Measurements from ENCODE around the gene ARAP1. TPM values are rescaled to one million over a fixed set of nuclear protein-coding genes. Genes with fewer than 3 reads are reported as not detected.

The ARAP1 gene
- total and polyA plus RNA-seq, 8 donors, result 21.5 to 73.5 (median 37.9) TPM

GRCh38 chr11:72710278-72710677 lies 41.9 kb downstream of the ARAP1 start:
- no peak for FAIRE-seq

GRCh38 chr11:72709478-72710238 lies 42.5 kb downstream of the ARAP1 start:
- Histone ChIP-seq H3K27ac (no peak overlapping the region), H3K27me3 (no peaks in the 10 kb centered on the region), H3K4me3 (no peak overlapping the region), H3K36me3 (peaks cover 0 to 60% (median 5%) of the 10 kb centered on the region in 3 donors), H3K4me1 (no peaks in the 10 kb centered on the region), H3K9me3 (no peaks in the 10 kb centered on the region)
- no peak for FAIRE-seq
- WGBS, 2 donors, result 97% methylated on average over 20 of the region's 20 CpGs
- no peak for TF ChIP-seq CTCF (IDR thresholded peaks at IDR 0.05)
- ATAC-seq, result no peak
- intact Hi-C loops (cut with DNase I), result no loop called here
- DNase-seq, result peak in 1 of 6 donors; percentile 58

More at GRCh38 chr11:72710278-72710677, 41.9 kb downstream of the ARAP1 start:
- Histone ChIP-seq H3K9me3 (no peaks in the 10 kb centered on the region), H3K4me1 (no peaks in the 10 kb centered on the region), H3K36me3 (peaks cover 0 to 54% (median 5%) of the 10 kb centered on the region in 3 donors), H3K27ac (no peak overlapping the region), H3K27me3 (no peaks in the 10 kb centered on the region), H3K4me3 (no peak overlapping the region)
- intact Hi-C loops (cut with DNase I), result no loop called here
- DNase-seq (peak in 1 of 6 donors; percentile 52), ATAC-seq (no peak)
- TF ChIP-seq CTCF (IDR thresholded peaks at IDR 0.05), result no peak
- 93 to 94% methylated on average over 8 to 11 of the region's 11 CpGs for WGBS, 2 donors

- DNase-seq (no peak), ATAC-seq (no peak), FAIRE-seq (no peak)
- intact Hi-C loops (cut with DNase I), result no loop called here
- no peaks in the 10 kb centered on the region for H3K27me3 ChIP-seq
- H3K27ac ChIP-seq, result no peak overlapping the region
- TF ChIP-seq CTCF (IDR thresholded peaks at IDR 0.05), result no peak
- H3K4me3 ChIP-seq, result no peak overlapping the region
- peaks cover 0 to 70% (median 5%) of the 10 kb centered on the region in 3 donors for H3K36me3 ChIP-seq
- no peaks in the 10 kb centered on the region for H3K4me1 ChIP-seq
- 95 to 97% methylated on average over 9 of the region's 9 CpGs for WGBS, 2 donors
- no peaks in the 10 kb centered on the region for H3K9me3 ChIP-seq
Observed at GRCh38 chr11:72707032-72707431, 45.2 kb downstream of the ARAP1 start.

- 90 to 98% methylated on average over 5 of the region's 5 CpGs for WGBS, 2 donors
- no peaks in the 10 kb centered on the region for H3K4me1 ChIP-seq
- no peak for DNase-seq
- no peaks in the 10 kb centered on the region for H3K27me3 ChIP-seq
- ATAC-seq, result no peak
- no peaks in the 10 kb centered on the region for H3K9me3 ChIP-seq
- H3K36me3 ChIP-seq, result peaks cover 0 to 71% (median 5%) of the 10 kb centered on the region in 3 donors
- H3K4me3 ChIP-seq, result no peak overlapping the region
- no peak overlapping the region for H3K27ac ChIP-seq
- intact Hi-C loops (cut with DNase I), result no loop called here
- TF ChIP-seq CTCF (IDR thresholded peaks at IDR 0.05), result no peak
- no peak for FAIRE-seq
Observed at GRCh38 chr11:72706579-72706978, 45.6 kb downstream of the ARAP1 start.

Measured in pancreas (tissue), 10 donors.